GM23248 (cell line): ENCODE results near the gene CDHR1. TPM values are rescaled to one million over a fixed set of nuclear protein-coding genes. Genes with fewer than 3 reads are reported as not detected.

Source experiments
- DNase-seq: peaks from one replicate; pipeline ENCODE4 v3.0.0-alpha.2; 2015
- H2AFZ ChIP-seq: fragments of 200-600 bp; sonication (generic); 2 replicates; pipeline ENCODE4 v1.6.1; 2016; ENCODE audit warnings: antibody characterized with exemption
- H3F3A ChIP-seq: fragments of 200-600 bp; sonication (generic); 2 replicates; pipeline ENCODE4 v1.6.1; 2016; ENCODE audit warnings: mild to moderate bottlenecking, antibody characterized with exemption, mixed run types; ENCODE audit not compliant: insufficient read depth
- H3K27ac ChIP-seq: fragments of 200-600 bp; sonication (generic); 2 replicates; pipeline ENCODE4 v1.5.1; 2016; ENCODE audit warnings: mild to moderate bottlenecking
- H3K27me3 ChIP-seq: fragments of 200-600 bp; sonication (generic); replicated peaks from 2 replicates; pipeline ENCODE4 v1.6.1; 2016; ENCODE audit warnings: mild to moderate bottlenecking; ENCODE audit not compliant: insufficient read depth
- H3K36me3 ChIP-seq: fragments of 200-600 bp; sonication (generic); 2 replicates; pipeline ENCODE4 v1.6.1; 2016; ENCODE audit warnings: low read depth, mild to moderate bottlenecking
- H3K4me1 ChIP-seq: fragments of 200-600 bp; sonication (generic); 2 replicates; pipeline ENCODE4 v1.6.1; 2016; ENCODE audit warnings: mild to moderate bottlenecking; ENCODE audit not compliant: insufficient read depth
- H3K4me2 ChIP-seq: fragments of 200-600 bp; sonication (generic); one replicate; pipeline ENCODE4 v1.6.1; 2016; ENCODE audit warnings: mild to moderate bottlenecking; ENCODE audit not compliant: unreplicated experiment
- H3K4me3 ChIP-seq: fragments of 200-600 bp; sonication (generic); 2 replicates; pipeline ENCODE4 v1.5.1; 2016; ENCODE audit warnings: mild to moderate bottlenecking
- H3K79me2 ChIP-seq: fragments of 200-600 bp; sonication (generic); 2 replicates; pipeline ENCODE4 v1.6.1; 2016; ENCODE audit warnings: mild to moderate bottlenecking; ENCODE audit not compliant: insufficient read depth
- H3K9ac ChIP-seq: fragments of 200-600 bp; sonication (generic); 2 replicates; pipeline ENCODE4 v1.6.1; 2016; ENCODE audit warnings: mild to moderate bottlenecking
- H3K9me2 ChIP-seq: fragments of 200-600 bp; sonication (generic); 2 replicates; pipeline ENCODE4 v1.6.1; 2016; ENCODE audit warnings: mixed run types, mild to moderate bottlenecking, moderate library complexity; ENCODE audit not compliant: insufficient read depth
- H3K9me3 ChIP-seq: fragments of 200-600 bp; sonication (generic); one replicate; pipeline ENCODE4 v1.6.1; 2017; ENCODE audit warnings: low read depth
- H4K20me1 ChIP-seq: fragments of 200-600 bp; sonication (generic); 2 replicates; pipeline ENCODE4 v1.6.0; 2016; ENCODE audit not compliant: insufficient read depth
- EZH2 ChIP-seq: fragments of 200-600 bp; sonication (generic); IDR thresholded peaks from 2 replicates; pipeline ENCODE4 v1.6.1; 2018; ENCODE audit warnings: antibody characterized with exemption, mild to moderate bottlenecking; ENCODE audit not compliant: insufficient read depth, poor library complexity, severe bottlenecking
- EZH2phosphoT487 ChIP-seq: fragments of 200-600 bp; sonication (generic); IDR thresholded peaks from 2 replicates; pipeline ENCODE4 v1.6.1; 2018; ENCODE audit warnings: antibody characterized with exemption, moderate library complexity, mild to moderate bottlenecking, low read depth; ENCODE audit not compliant: insufficient read depth
- WGBS, 2 experiments: methylation state at CpG; one replicate each; pipeline ENCODE4 v1.1.6; 2015 to 2017; ENCODE audit warnings: low lambda C conversion rate in 2 of 2, low coverage in 1 of 2; ENCODE audit errors: missing lambda C conversion rate in 2 of 2; 5-methylcytosine and 5-hydroxymethylcytosine counted together
- in situ Hi-C: fragments of 300-500 bp; cut with MboI; formaldehyde crosslinking; loops from 2 replicates; pipeline ENCODE4 v1.15.0; 2020
- polyA plus RNA-seq: library from polyadenylated mRNA; unstranded; fragments of >200 nt; fragmentation: Nextera tagmentation; extraction: Ambion mirVana; gene quantifications from 2 replicates; pipeline ENCODE4 v1.2.1, GENCODE V29; 2016
- total RNA-seq: library from RNA; depleted of rRNA; stranded (reverse); fragments of >200 nt; shearing (Covaris generic); gene quantifications from 2 replicates; pipeline ENCODE4 v1.2.3, GENCODE V29; 2014

The CDHR1 gene
- total and polyA plus RNA-seq, 2 experiments from 2014 or later: not detected

DNA sequence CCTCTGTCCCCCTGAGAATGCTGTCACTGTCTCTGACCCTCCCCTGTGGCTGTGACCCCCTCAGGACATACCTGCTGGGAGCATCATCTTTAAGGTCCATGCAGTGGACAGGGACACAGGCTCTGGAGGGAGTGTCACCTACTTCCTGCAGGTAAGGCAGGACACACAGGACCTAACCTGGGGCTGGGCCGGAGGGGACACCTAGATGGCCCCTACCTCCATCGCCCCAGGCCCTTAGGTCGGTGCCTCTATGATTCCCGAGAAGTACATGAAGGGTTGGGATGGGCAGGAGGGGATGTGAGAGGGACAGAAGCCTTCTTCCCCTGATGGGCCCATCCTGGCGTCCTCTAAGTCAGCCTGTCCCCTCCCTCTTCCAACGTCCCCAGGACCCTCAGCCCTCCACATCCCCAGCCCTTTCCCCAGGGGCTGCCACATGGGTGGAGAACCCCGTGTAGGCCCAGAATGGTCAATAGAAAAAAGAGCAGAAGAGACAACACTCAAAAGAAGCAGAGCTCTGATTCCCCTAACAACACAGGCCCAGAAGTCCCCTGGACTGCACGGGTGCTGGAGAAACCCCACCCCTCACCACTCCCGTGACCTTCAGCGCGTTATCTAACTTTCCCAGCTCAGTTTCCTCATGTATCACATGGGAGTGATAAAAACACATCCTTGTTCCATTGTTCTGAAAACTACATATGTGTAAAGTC, 6.4 kb downstream of the CDHR1 start:
- H4K20me1 ChIP-seq: no peaks in the 10 kb centered on the region
- 33 to 48% methylated on average over 9 to 11 of the region's 11 CpGs for WGBS, 2 experiments
- no peaks in the 10 kb centered on the region for H3K4me1 ChIP-seq
- peaks cover 16% of the 10 kb centered on the region for H3K27me3 ChIP-seq
- no peak overlapping the region for H3K4me2 ChIP-seq
- H3F3A ChIP-seq: no peaks in the 10 kb centered on the region
- H3K4me3 ChIP-seq: no peak overlapping the region
- H3K9me3 ChIP-seq: no peaks in the 10 kb centered on the region
- no peak overlapping the region for H2AFZ ChIP-seq
- no peaks in the 10 kb centered on the region for H3K79me2 ChIP-seq
- no peaks in the 10 kb centered on the region for H3K36me3 ChIP-seq
- no peak overlapping the region for H3K9ac ChIP-seq
- TF ChIP-seq EZH2phosphoT487 (no peak), EZH2 (no peak)
- in situ Hi-C loops: no loop called here
- no peaks in the 10 kb centered on the region for H3K9me2 ChIP-seq
- no peak overlapping the region for H3K27ac ChIP-seq
- DNase-seq: no peak

DNA sequence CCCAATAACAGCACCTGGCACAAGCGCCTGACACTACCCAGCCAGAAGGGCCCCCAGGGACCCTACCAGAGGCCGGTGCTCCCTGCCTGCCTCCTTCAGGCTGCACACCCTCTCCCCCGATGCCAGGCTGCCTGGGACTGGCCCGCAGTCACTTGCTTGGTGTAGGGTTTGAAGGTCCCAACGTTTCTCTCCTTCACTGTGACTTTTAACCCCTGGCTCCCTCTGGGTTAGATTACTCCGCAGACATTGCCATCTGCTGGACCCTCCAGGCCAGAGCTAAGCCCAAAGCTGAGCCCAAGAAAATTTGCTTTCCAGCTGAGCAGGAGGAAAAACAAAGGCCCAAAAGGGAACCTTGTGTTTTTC, 6.9 kb downstream of the CDHR1 start:
- Histone ChIP-seq H3F3A (no peaks in the 10 kb centered on the region), H2AFZ (no peak overlapping the region), H3K4me3 (no peak overlapping the region), H3K9me2 (no peaks in the 10 kb centered on the region), H3K27ac (no peak overlapping the region), H3K9me3 (no peaks in the 10 kb centered on the region), H3K27me3 (peaks cover 11% of the 10 kb centered on the region), H3K4me1 (no peaks in the 10 kb centered on the region), H3K79me2 (no peaks in the 10 kb centered on the region), H3K36me3 (no peaks in the 10 kb centered on the region), H3K9ac (no peak overlapping the region), H4K20me1 (no peaks in the 10 kb centered on the region), H3K4me2 (no peak overlapping the region)
- no peak for DNase-seq
- in situ Hi-C loops: no loop called here
- TF ChIP-seq EZH2: no peak
- TF ChIP-seq EZH2phosphoT487: no peak
- 38 to 43% methylated on average over 6 of the region's 6 CpGs for WGBS, 2 experiments

DNA sequence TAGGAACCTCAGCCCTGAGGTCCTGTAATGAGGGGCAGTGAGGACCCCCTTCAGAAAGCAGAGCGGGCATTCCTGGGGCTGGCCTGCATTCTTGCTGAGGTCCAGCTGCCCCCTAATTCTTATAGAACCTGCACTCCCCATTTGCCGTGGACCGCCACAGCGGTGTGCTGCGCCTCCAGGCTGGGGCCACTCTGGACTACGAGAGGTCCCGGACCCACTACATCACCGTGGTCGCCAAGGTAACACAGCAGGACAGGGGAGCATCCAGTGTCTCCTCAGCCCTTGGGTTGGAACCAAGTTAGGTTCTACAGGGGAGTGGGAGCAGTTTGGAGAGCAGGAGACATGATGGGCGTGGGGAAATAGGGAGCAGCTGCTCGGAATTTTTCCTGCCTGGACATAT, 7.3 kb downstream of the CDHR1 start:
- Histone ChIP-seq H2AFZ (no peak overlapping the region), H3K4me1 (no peaks in the 10 kb centered on the region), H3F3A (no peaks in the 10 kb centered on the region), H3K27ac (no peak overlapping the region), H3K79me2 (no peaks in the 10 kb centered on the region), H3K9me2 (no peaks in the 10 kb centered on the region), H4K20me1 (no peaks in the 10 kb centered on the region), H3K27me3 (peaks cover 9% of the 10 kb centered on the region; the same call in 1 of the 2 replicates), H3K4me3 (no peak overlapping the region), H3K4me2 (no peak overlapping the region), H3K9me3 (no peaks in the 10 kb centered on the region), H3K9ac (no peak overlapping the region), H3K36me3 (no peaks in the 10 kb centered on the region)
- in situ Hi-C loops: no loop called here
- DNase-seq: no peak
- no peak for TF ChIP-seq EZH2
- no peak for TF ChIP-seq EZH2phosphoT487
- 54 to 58% methylated on average over 11 of the region's 11 CpGs for WGBS, 2 experiments

DNA sequence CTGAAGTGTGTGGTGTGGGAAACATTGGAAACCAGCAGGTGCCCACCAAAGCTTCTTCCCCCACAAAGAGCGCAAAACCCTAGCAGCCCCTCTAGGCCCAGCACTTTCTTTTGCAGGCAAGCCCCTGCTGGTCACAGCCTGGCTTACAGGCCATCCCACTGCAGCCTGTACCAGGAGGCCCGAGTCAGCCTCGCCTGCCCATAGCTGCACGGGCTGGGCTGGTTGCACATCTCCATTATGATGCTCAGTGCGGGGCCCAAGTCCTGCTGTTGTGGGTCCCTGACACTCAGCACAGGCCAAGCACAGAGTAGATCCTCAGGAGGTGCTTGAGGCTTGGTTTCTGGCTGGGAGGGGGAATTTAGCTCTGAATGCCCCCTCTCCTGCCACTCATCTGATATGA, 8.0 kb downstream of the CDHR1 start:
- no peak overlapping the region for H3K4me3 ChIP-seq
- no peak overlapping the region for H2AFZ ChIP-seq
- no peaks in the 10 kb centered on the region for H4K20me1 ChIP-seq
- no peaks in the 10 kb centered on the region for H3K9me2 ChIP-seq
- no peak overlapping the region for H3K27ac ChIP-seq
- H3K36me3 ChIP-seq: no peaks in the 10 kb centered on the region
- TF ChIP-seq EZH2phosphoT487 (no peak), EZH2 (no peak)
- H3K27me3 ChIP-seq: peaks cover 4% of the 10 kb centered on the region; the same call in 1 of the 2 replicates
- H3K4me2 ChIP-seq: no peak overlapping the region
- in situ Hi-C loops: no loop called here
- whole genome bisulfite sequencing, 2 experiments: 63 to 64% methylated on average over 5 of the region's 5 CpGs
- no peaks in the 10 kb centered on the region for H3K9me3 ChIP-seq
- H3F3A ChIP-seq: no peaks in the 10 kb centered on the region
- H3K9ac ChIP-seq: no peak overlapping the region
- H3K4me1 ChIP-seq: no peaks in the 10 kb centered on the region
- no peak for DNase-seq
- no peaks in the 10 kb centered on the region for H3K79me2 ChIP-seq
